Skeletal muscle satellite cell (primary cell): ENCODE results near the gene MAMDC2.
A peak's percentile ranks its signal among the peaks of the same experiment; 100 is the strongest.

Source experiments
- H3K27me3 ChIP-seq: 2 replicates; pipeline ENCODE4 v1.7.0; 2013; ENCODE audit warnings: low read length; ENCODE audit not compliant: control insufficient read depth, insufficient read depth
- H3K36me3 ChIP-seq: 2 replicates; pipeline ENCODE4 v1.7.0; 2013; ENCODE audit warnings: mild to moderate bottlenecking, control low read depth, low read length; ENCODE audit not compliant: insufficient read depth
- H3K4me1 ChIP-seq: 2 replicates; pipeline ENCODE4 v1.7.0; 2013; ENCODE audit warnings: low read length; ENCODE audit not compliant: control insufficient read depth, insufficient read depth
- H3K4me2 ChIP-seq: 2 replicates; pipeline ENCODE4 v1.7.0; 2013; ENCODE audit warnings: mild to moderate bottlenecking, low read length
- H3K4me3 ChIP-seq: 2 replicates; pipeline ENCODE4 v1.7.0; 2013; ENCODE audit warnings: low read length
- H3K9ac ChIP-seq: 2 replicates; pipeline ENCODE4 v1.7.0; 2013; ENCODE audit warnings: mild to moderate bottlenecking, low read depth, low read length, moderate library complexity
- H3K9me3 ChIP-seq: replicated peaks from 2 replicates; pipeline ENCODE4 v1.7.0; 2013; ENCODE audit warnings: mild to moderate bottlenecking, control low read depth, low read length

Gene MAMDC2

GRCh38 chr9:70011366-70011765, 32.3 kb upstream of the MAMDC2 start:
- H3K4me2 ChIP-seq, result no peak overlapping the region
- no peaks in the 10 kb centered on the region for H3K36me3 ChIP-seq
- no peak overlapping the region for H3K9ac ChIP-seq
- peaks cover 15% of the 10 kb centered on the region for H3K4me1 ChIP-seq
- H3K9me3 ChIP-seq, result no peaks in the 10 kb centered on the region
- no peaks in the 10 kb centered on the region for H3K27me3 ChIP-seq
- H3K4me3 ChIP-seq, result no peak overlapping the region

- Histone ChIP-seq H3K27me3 (no peaks in the 10 kb centered on the region), H3K36me3 (no peaks in the 10 kb centered on the region), H3K9ac (no peak overlapping the region), H3K4me1 (peaks cover 15% of the 10 kb centered on the region), H3K9me3 (no peaks in the 10 kb centered on the region), H3K4me2 (no peak overlapping the region), H3K4me3 (no peak overlapping the region)
Observed at GRCh38 chr9:70012569-70012968, 31.1 kb upstream of the MAMDC2 start.

GRCh38 chr9:70013598-70014196, 30.0 kb upstream of the MAMDC2 start:
- H3K27me3 ChIP-seq, result no peaks in the 10 kb centered on the region
- no peak overlapping the region for H3K9ac ChIP-seq
- no peak overlapping the region for H3K4me3 ChIP-seq
- H3K36me3 ChIP-seq, result no peaks in the 10 kb centered on the region
- peaks cover 15% of the 10 kb centered on the region for H3K4me1 ChIP-seq
- no peaks in the 10 kb centered on the region for H3K9me3 ChIP-seq
- H3K4me2 ChIP-seq, result peak overlapping the region; percentile 30

- Histone ChIP-seq H3K4me2 (no peak overlapping the region), H3K4me1 (peaks cover 19% of the 10 kb centered on the region), H3K27me3 (no peaks in the 10 kb centered on the region), H3K36me3 (no peaks in the 10 kb centered on the region), H3K9ac (no peak overlapping the region), H3K9me3 (no peaks in the 10 kb centered on the region), H3K4me3 (no peak overlapping the region)
Observed at GRCh38 chr9:70015099-70015498, 28.5 kb upstream of the MAMDC2 start.

GRCh38 chr9:70020217-70020616, 23.4 kb upstream of the MAMDC2 start:
- Histone ChIP-seq H3K9ac (no peak overlapping the region), H3K4me1 (peaks cover 28% of the 10 kb centered on the region), H3K36me3 (no peaks in the 10 kb centered on the region), H3K4me3 (no peak overlapping the region), H3K4me2 (no peak overlapping the region), H3K27me3 (no peaks in the 10 kb centered on the region), H3K9me3 (no peaks in the 10 kb centered on the region)

GRCh38 chr9:70020991-70021571, 22.6 kb upstream of the MAMDC2 start:
- no peaks in the 10 kb centered on the region for H3K9me3 ChIP-seq
- H3K27me3 ChIP-seq, result no peaks in the 10 kb centered on the region
- H3K9ac ChIP-seq, result peak overlapping the region; percentile 50
- H3K4me2 ChIP-seq, result peak overlapping the region; percentile 48
- H3K4me3 ChIP-seq, result no peak overlapping the region
- H3K4me1 ChIP-seq, result peaks cover 24% of the 10 kb centered on the region
- no peaks in the 10 kb centered on the region for H3K36me3 ChIP-seq

GRCh38 chr9:70028287-70028686, 15.4 kb upstream of the MAMDC2 start:
- Histone ChIP-seq H3K4me2 (no peak overlapping the region), H3K27me3 (no peaks in the 10 kb centered on the region), H3K36me3 (no peaks in the 10 kb centered on the region), H3K4me3 (no peak overlapping the region), H3K4me1 (peaks cover 10% of the 10 kb centered on the region), H3K9me3 (no peaks in the 10 kb centered on the region), H3K9ac (no peak overlapping the region)

- Histone ChIP-seq H3K36me3 (no peaks in the 10 kb centered on the region), H3K4me3 (no peak overlapping the region), H3K4me2 (no peak overlapping the region), H3K9ac (no peak overlapping the region), H3K27me3 (no peaks in the 10 kb centered on the region), H3K9me3 (no peaks in the 10 kb centered on the region), H3K4me1 (peaks cover 25% of the 10 kb centered on the region)
Observed at GRCh38 chr9:70030156-70030555, 13.5 kb upstream of the MAMDC2 start.

GRCh38 chr9:70031141-70031545, 12.5 kb upstream of the MAMDC2 start:
- no peak overlapping the region for H3K9ac ChIP-seq
- no peak overlapping the region for H3K4me2 ChIP-seq

GRCh38 chr9:70034271-70034711, 9.4 kb upstream of the MAMDC2 start:
- Histone ChIP-seq H3K9ac (no peak overlapping the region), H3K27me3 (no peaks in the 10 kb centered on the region), H3K9me3 (no peaks in the 10 kb centered on the region), H3K4me1 (peaks cover 25% of the 10 kb centered on the region), H3K36me3 (no peaks in the 10 kb centered on the region), H3K4me3 (no peak overlapping the region), H3K4me2 (no peak overlapping the region)

More at GRCh38 chr9:70031141-70031545, 12.5 kb upstream of the MAMDC2 start:
- no peaks in the 10 kb centered on the region for H3K27me3 ChIP-seq
- no peaks in the 10 kb centered on the region for H3K36me3 ChIP-seq
- no peak overlapping the region for H3K4me3 ChIP-seq
- peaks cover 25% of the 10 kb centered on the region for H3K4me1 ChIP-seq
- H3K9me3 ChIP-seq, result no peaks in the 10 kb centered on the region

- no peaks in the 10 kb centered on the region for H3K27me3 ChIP-seq
- H3K4me2 ChIP-seq, result no peak overlapping the region
- H3K9ac ChIP-seq, result no peak overlapping the region
- peaks cover 24% of the 10 kb centered on the region for H3K4me1 ChIP-seq
- no peaks in the 10 kb centered on the region for H3K36me3 ChIP-seq
- H3K9me3 ChIP-seq, result no peaks in the 10 kb centered on the region
- H3K4me3 ChIP-seq, result no peak overlapping the region
Observed at GRCh38 chr9:70035691-70036090, 8.0 kb upstream of the MAMDC2 start.

- H3K4me2 ChIP-seq, result no peak overlapping the region
- no peaks in the 10 kb centered on the region for H3K27me3 ChIP-seq
- H3K4me3 ChIP-seq, result no peak overlapping the region
- H3K4me1 ChIP-seq, result peaks cover 15% of the 10 kb centered on the region
- no peak overlapping the region for H3K9ac ChIP-seq
- H3K9me3 ChIP-seq, result no peaks in the 10 kb centered on the region
- no peaks in the 10 kb centered on the region for H3K36me3 ChIP-seq
Observed at GRCh38 chr9:70036641-70037040, 7.0 kb upstream of the MAMDC2 start.
